ENCODE measurements around the gene DGKD.
"Not testable (repeated sequence)": the region's sequence is repeated elsewhere in the genome, so short reads cannot be mapped to it uniquely, and the experiment has no call there.

DGKD gene

GRCh38 chr2:233386382-233387041 lies 32.2 kb downstream of the DGKD start:
- peaks cover 7% of the 10 kb centered on the region; the same call in 1 of the 2 replicates for H3K36me3 ChIP-seq (ENCODE audit: control insufficient read depth, insufficient read depth, low read length)
- H3K4me1 ChIP-seq (ENCODE audit: control insufficient read depth, insufficient read depth, low read length): peaks cover 4% of the 10 kb centered on the region; the same call in 1 of the 2 replicates
- H3K27ac ChIP-seq (ENCODE audit: low read depth, low read length): no peak overlapping the region
- no peak overlapping the region for H3K9ac ChIP-seq (ENCODE audit: low read depth, low read length)
- no peak overlapping the region for H3K4me3 ChIP-seq (ENCODE audit: low read depth, low read length)
- no peaks in the 10 kb centered on the region for H3K9me3 ChIP-seq (ENCODE audit: control insufficient read depth, insufficient read depth, low read length)
- H3K27me3 ChIP-seq (ENCODE audit: control insufficient read depth, insufficient read depth, low read length): no peaks in the 10 kb centered on the region

DNA sequence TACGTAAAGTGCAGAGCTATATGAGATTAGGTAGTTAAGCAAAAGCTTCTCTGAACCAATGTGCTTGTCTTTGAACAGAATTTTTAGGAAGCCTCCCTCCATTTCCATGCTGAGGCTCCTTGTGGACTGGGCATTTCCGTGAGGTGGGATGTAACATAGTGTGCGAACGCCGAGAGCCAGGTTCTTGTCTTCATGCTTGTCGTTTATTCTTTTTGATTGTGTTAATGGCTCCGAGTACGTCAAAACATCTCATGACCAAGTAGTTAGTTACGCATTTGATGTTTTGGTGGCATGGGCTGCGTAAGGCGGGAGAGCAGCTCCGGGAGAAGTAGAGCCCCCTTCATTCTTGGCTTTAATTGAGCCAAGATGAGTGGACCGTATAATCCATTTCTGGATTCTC lies 32.9 kb downstream of the DGKD start:
- H3K27ac ChIP-seq (ENCODE audit: low read depth, low read length): no peak overlapping the region
- no peak overlapping the region for H3K4me3 ChIP-seq (ENCODE audit: low read depth, low read length)
- no peak overlapping the region for H3K9ac ChIP-seq (ENCODE audit: low read depth, low read length)
- peaks cover 4% of the 10 kb centered on the region; the same call in 1 of the 2 replicates for H3K4me1 ChIP-seq (ENCODE audit: control insufficient read depth, insufficient read depth, low read length)
- peaks cover 7% of the 10 kb centered on the region; the same call in 1 of the 2 replicates for H3K36me3 ChIP-seq (ENCODE audit: control insufficient read depth, insufficient read depth, low read length)
- H3K9me3 ChIP-seq (ENCODE audit: control insufficient read depth, insufficient read depth, low read length): no peaks in the 10 kb centered on the region
- H3K27me3 ChIP-seq (ENCODE audit: control insufficient read depth, insufficient read depth, low read length): no peaks in the 10 kb centered on the region

DNA sequence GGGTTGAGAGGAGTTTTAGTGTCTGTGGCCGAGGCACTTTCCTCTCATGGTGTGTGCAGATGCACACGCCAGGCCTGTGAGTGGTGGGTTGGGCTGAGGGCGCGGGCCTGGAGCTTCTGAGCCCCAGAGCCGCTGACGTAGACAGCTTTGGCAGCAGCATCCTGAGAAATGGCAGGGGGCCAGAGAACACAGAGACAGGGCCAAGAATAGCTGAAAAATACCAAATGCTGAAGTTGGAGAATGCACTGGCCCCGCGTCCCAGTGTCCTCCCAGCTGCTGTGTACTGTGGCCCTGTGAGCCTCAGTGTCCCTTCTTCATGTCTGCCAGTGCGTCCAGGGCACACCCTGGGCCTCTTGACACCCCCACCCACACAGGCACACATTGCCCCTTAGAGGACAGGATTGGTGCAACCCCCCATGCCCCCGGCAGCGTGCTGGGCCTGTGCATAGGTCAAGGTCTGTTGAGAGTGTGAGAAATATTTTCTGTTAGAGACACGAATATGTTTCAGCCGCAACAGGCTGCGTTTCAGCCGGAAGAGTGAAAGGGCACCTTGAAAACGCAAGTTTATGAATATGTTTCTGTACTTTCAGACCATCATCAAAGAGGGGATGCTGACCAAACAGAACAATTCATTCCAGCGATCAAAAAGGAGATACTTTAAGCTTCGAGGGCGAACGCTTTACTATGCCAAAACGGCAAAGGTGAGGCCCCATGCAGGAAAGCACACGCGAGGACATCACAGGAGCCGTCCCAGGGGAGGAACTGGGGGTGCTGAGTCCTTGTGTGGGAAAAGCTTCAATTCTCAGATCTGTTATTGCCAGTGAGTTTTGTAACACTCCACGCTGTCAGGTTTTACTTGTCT lies 33.6 kb downstream of the DGKD start:
- H3K27ac ChIP-seq (ENCODE audit: low read depth, low read length): no peak overlapping the region
- H3K4me3 ChIP-seq (ENCODE audit: low read depth, low read length): no peak overlapping the region
- no peaks in the 10 kb centered on the region for H3K9me3 ChIP-seq (ENCODE audit: control insufficient read depth, insufficient read depth, low read length)
- no peak overlapping the region for H3K9ac ChIP-seq (ENCODE audit: low read depth, low read length)
- H3K36me3 ChIP-seq (ENCODE audit: control insufficient read depth, insufficient read depth, low read length): peaks cover 7% of the 10 kb centered on the region; the same call in 1 of the 2 replicates
- H3K27me3 ChIP-seq (ENCODE audit: control insufficient read depth, insufficient read depth, low read length): no peaks in the 10 kb centered on the region
- H3K4me1 ChIP-seq (ENCODE audit: control insufficient read depth, insufficient read depth, low read length): peaks cover 4% of the 10 kb centered on the region; the same call in 1 of the 2 replicates

GRCh38 chr2:233389601-233390125 lies 35.4 kb downstream of the DGKD start:
- no peak overlapping the region for H3K27ac ChIP-seq (ENCODE audit: low read depth, low read length)
- H3K36me3 ChIP-seq (ENCODE audit: control insufficient read depth, insufficient read depth, low read length): peaks cover 7% of the 10 kb centered on the region; the same call in 1 of the 2 replicates
- H3K27me3 ChIP-seq (ENCODE audit: control insufficient read depth, insufficient read depth, low read length): no peaks in the 10 kb centered on the region
- H3K4me3 ChIP-seq (ENCODE audit: low read depth, low read length): no peak overlapping the region
- no peaks in the 10 kb centered on the region for H3K9me3 ChIP-seq (ENCODE audit: control insufficient read depth, insufficient read depth, low read length)
- no peaks in the 10 kb centered on the region for H3K4me1 ChIP-seq (ENCODE audit: control insufficient read depth, insufficient read depth, low read length)
- H3K9ac ChIP-seq (ENCODE audit: low read depth, low read length): no peak overlapping the region

DNA sequence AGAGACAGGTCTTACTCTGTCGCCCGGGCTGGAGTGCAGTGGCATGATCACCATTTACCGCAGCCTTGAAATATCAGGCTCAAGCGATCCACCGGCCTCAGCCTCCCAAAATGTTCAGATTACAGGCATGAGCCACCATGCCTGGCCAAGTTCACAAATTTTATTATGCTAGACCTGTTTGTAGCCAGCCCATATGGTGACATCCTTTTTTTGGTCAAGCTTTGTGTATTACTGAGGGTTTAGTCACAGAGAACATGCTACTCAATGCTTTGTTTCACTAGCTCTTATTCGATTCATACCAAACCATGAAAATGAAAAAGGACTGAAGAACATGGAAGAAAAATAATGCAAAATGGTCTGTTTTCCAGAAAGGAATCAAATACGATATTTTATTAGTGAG lies 41.4 kb downstream of the DGKD start:
- H3K9ac ChIP-seq (ENCODE audit: low read depth, low read length): no peak overlapping the region
- H3K9me3 ChIP-seq (ENCODE audit: control insufficient read depth, insufficient read depth, low read length): no peaks in the 10 kb centered on the region
- H3K4me3 ChIP-seq (ENCODE audit: low read depth, low read length): no peak overlapping the region
- peaks cover 5% of the 10 kb centered on the region for H3K4me1 ChIP-seq (ENCODE audit: control insufficient read depth, insufficient read depth, low read length)
- H3K27ac ChIP-seq (ENCODE audit: low read depth, low read length): no peak overlapping the region
- H3K36me3 ChIP-seq (ENCODE audit: control insufficient read depth, insufficient read depth, low read length): no peaks in the 10 kb centered on the region
- no peaks in the 10 kb centered on the region for H3K27me3 ChIP-seq (ENCODE audit: control insufficient read depth, insufficient read depth, low read length)

- not testable (repeated sequence) for H3K9ac ChIP-seq (ENCODE audit: low read depth, low read length); H3K9me3 ChIP-seq (ENCODE audit: control insufficient read depth, insufficient read depth, low read length); H3K4me1 ChIP-seq (ENCODE audit: control insufficient read depth, insufficient read depth, low read length)
These were observed 42.7 kb downstream of the DGKD start for GRCh38 chr2:233396726-233397665.

DNA sequence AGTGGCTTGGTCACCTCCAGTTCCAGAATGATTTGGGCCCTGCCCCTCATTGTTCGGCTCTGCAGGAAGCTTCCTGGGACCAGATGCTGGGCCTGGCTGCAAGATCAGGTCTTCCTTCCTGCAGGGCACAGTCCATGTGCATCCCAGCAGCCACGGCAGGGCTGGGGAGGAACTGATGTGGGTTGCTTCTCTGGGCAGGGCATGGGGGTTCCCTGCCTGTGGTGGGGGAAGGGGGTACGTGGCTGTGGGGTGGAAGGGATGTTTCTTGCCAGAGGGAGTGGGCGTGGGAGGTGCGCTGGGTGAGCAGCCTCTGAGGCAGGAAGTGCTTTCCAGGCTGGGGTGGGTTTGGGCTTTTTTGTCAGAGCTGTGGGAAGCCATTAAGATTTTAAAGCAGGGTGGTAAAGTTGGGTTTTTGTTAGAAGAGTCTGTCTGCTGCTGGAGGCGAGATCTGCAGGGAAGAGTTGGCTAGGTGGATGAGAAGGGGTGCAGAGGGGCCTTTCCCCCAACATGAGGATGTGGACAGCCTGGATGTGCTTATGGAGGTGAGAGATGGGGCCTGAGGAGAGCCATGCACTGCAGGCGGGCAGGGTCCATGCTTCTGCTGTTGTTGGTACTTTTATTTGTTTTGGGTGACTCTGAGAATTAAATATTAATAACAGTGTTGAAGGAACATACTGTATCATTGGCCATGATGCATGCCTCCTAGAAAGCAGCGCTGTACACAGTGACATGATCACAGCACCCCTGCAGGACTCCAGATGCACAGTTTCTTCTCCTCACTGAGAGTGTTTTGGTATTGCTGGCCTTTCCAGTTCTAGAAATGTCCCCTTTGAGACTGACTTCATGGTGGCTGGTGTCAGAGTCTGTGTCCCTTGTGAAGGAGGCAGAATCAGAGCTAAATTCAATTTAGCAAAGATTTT lies 45.3 kb downstream of the DGKD start:
- Histone ChIP-seq H3K4me3 (ENCODE audit: low read depth, low read length) (no peak overlapping the region), H3K9me3 (ENCODE audit: control insufficient read depth, insufficient read depth, low read length) (no peaks in the 10 kb centered on the region), H3K27ac (ENCODE audit: low read depth, low read length) (peak overlapping the region; percentile 39), H3K4me1 (ENCODE audit: control insufficient read depth, insufficient read depth, low read length) (peaks cover 5% of the 10 kb centered on the region), H3K9ac (ENCODE audit: low read depth, low read length) (no peak overlapping the region), H3K36me3 (ENCODE audit: control insufficient read depth, insufficient read depth, low read length) (no peaks in the 10 kb centered on the region), H3K27me3 (ENCODE audit: control insufficient read depth, insufficient read depth, low read length) (no peaks in the 10 kb centered on the region)

More at GRCh38 chr2:233396726-233397665, 42.7 kb downstream of the DGKD start:
- H3K4me3 ChIP-seq (ENCODE audit: low read depth, low read length); H3K27me3 ChIP-seq (ENCODE audit: control insufficient read depth, insufficient read depth, low read length); H3K27ac ChIP-seq (ENCODE audit: low read depth, low read length); H3K36me3 ChIP-seq (ENCODE audit: control insufficient read depth, insufficient read depth, low read length): not testable (repeated sequence)

- no peak overlapping the region for H3K27ac ChIP-seq (ENCODE audit: low read depth, low read length)
- H3K36me3 ChIP-seq (ENCODE audit: control insufficient read depth, insufficient read depth, low read length): no peaks in the 10 kb centered on the region
- H3K9ac ChIP-seq (ENCODE audit: low read depth, low read length): no peak overlapping the region
- no peaks in the 10 kb centered on the region for H3K27me3 ChIP-seq (ENCODE audit: control insufficient read depth, insufficient read depth, low read length)
- H3K4me3 ChIP-seq (ENCODE audit: low read depth, low read length): no peak overlapping the region
- H3K9me3 ChIP-seq (ENCODE audit: control insufficient read depth, insufficient read depth, low read length): no peaks in the 10 kb centered on the region
- H3K4me1 ChIP-seq (ENCODE audit: control insufficient read depth, insufficient read depth, low read length): peaks cover 5% of the 10 kb centered on the region
These were observed 46.0 kb downstream of the DGKD start for GRCh38 chr2:233400341-233400740.

GRCh38 chr2:233400961-233401360 lies 46.7 kb downstream of the DGKD start:
- Histone ChIP-seq H3K9ac (ENCODE audit: low read depth, low read length) (no peak overlapping the region), H3K27me3 (ENCODE audit: control insufficient read depth, insufficient read depth, low read length) (no peaks in the 10 kb centered on the region), H3K9me3 (ENCODE audit: control insufficient read depth, insufficient read depth, low read length) (no peaks in the 10 kb centered on the region), H3K36me3 (ENCODE audit: control insufficient read depth, insufficient read depth, low read length) (no peaks in the 10 kb centered on the region), H3K27ac (ENCODE audit: low read depth, low read length) (no peak overlapping the region), H3K4me3 (ENCODE audit: low read depth, low read length) (no peak overlapping the region), H3K4me1 (ENCODE audit: control insufficient read depth, insufficient read depth, low read length) (peaks cover 5% of the 10 kb centered on the region)

GRCh38 chr2:233402346-233402745 lies 48.1 kb downstream of the DGKD start:
- Histone ChIP-seq H3K4me1 (ENCODE audit: control insufficient read depth, insufficient read depth, low read length) (peaks cover 5% of the 10 kb centered on the region), H3K9me3 (ENCODE audit: control insufficient read depth, insufficient read depth, low read length) (no peaks in the 10 kb centered on the region), H3K4me3 (ENCODE audit: low read depth, low read length) (no peak overlapping the region), H3K27ac (ENCODE audit: low read depth, low read length) (no peak overlapping the region), H3K27me3 (ENCODE audit: control insufficient read depth, insufficient read depth, low read length) (no peaks in the 10 kb centered on the region), H3K36me3 (ENCODE audit: control insufficient read depth, insufficient read depth, low read length) (no peaks in the 10 kb centered on the region), H3K9ac (ENCODE audit: low read depth, low read length) (no peak overlapping the region)
